K562 (cell line): ENCODE measurements around the gene DXO. TPM values are rescaled to one million over a fixed set of nuclear protein-coding genes. Genes with fewer than 3 reads are reported as not detected.
A peak's percentile ranks its signal among the peaks of the same experiment; 100 is the strongest.

Source experiments
- ARID1B ChIP-seq: fragments of 450-650 bp; IDR thresholded peaks from 2 replicates; pipeline ENCODE4 v1.6.1; 2016; ENCODE audit warnings: antibody characterized with exemption, mild to moderate bottlenecking, inconsistent platforms
- CBFA2T3 ChIP-seq: fragments of 450-650 bp; IDR thresholded peaks from 2 replicates; pipeline ENCODE4 v1.6.1; 2017
- CHD4 ChIP-seq: fragments of 200-600 bp; sonication (generic); IDR thresholded peaks from 3 replicates; pipeline ENCODE4 v1.6.1; 2012; ENCODE audit warnings: low read depth, mild to moderate bottlenecking, mixed read lengths, low read length, inconsistent platforms; ENCODE audit not compliant: insufficient read depth, insufficient replicate concordance, poor library complexity, severe bottlenecking
- CXXC5 ChIP-seq: fragments of 250-450 bp; sonication (Bioruptor Pico); IDR thresholded peaks from 2 replicates; pipeline ENCODE4 v1.8.0; 2022; ENCODE audit warnings: inconsistent platforms, mild to moderate bottlenecking, moderate library complexity
- DACH1 ChIP-seq: fragments of 450-650 bp; IDR thresholded peaks from 2 replicates; pipeline ENCODE4 v1.6.1; 2018; ENCODE audit not compliant: partially characterized antibody
- DNMT1 ChIP-seq: fragments of 450-650 bp; IDR thresholded peaks from 2 replicates; pipeline ENCODE4 v1.6.1; 2016; ENCODE audit warnings: antibody characterized with exemption, mild to moderate bottlenecking
- EGR1 ChIP-seq: fragments of 450-650 bp; conservative IDR thresholded peaks from 2 replicates; pipeline ENCODE4 v1.6.1; 2017; ENCODE audit warnings: mild to moderate bottlenecking
- ETV1 ChIP-seq: fragments of 450-650 bp; conservative IDR thresholded peaks from 2 replicates; pipeline ENCODE4 v1.6.1; 2016; ENCODE audit warnings: missing genetic modification characterization, control low read depth, low read depth, missing compliant biosample characterization
- HMGN3 ChIP-seq: IDR thresholded peaks from 2 replicates; pipeline ENCODE4 v1.6.1; 2011; ENCODE audit warnings: borderline replicate concordance, low read depth, mild to moderate bottlenecking, mixed read lengths, low read length; ENCODE audit not compliant: insufficient read length; ENCODE audit errors: extremely low read depth
- JUN ChIP-seq, 2 experiments: sonication (generic) in 1 of 2; formaldehyde crosslinking in 1 of 2; IDR thresholded peaks; 2 replicates each; pipeline versions ENCODE4 v1.6.1 to v1.8.0; 2012 to 2022; ENCODE audit warnings: borderline replicate concordance in 2 of 2, mild to moderate bottlenecking in 2 of 2, improper control_type of control experiment in 1 of 2, low read depth in 1 of 2, low read length in 1 of 2, missing genetic modification reagents in 1 of 2
- LARP7 ChIP-seq: fragments of 450-650 bp; IDR thresholded peaks from 2 replicates; pipeline ENCODE4 v1.6.1; 2016
- NRF1 ChIP-seq, 2 experiments: fragments of 450-650 bp; IDR thresholded peaks in 1 of 2; conservative IDR thresholded peaks in 1 of 2; 2 replicates each; pipeline ENCODE4 v1.6.1; 2014; ENCODE audit warnings: mild to moderate bottlenecking in 2 of 2
- PCBP1 ChIP-seq: fragments of 200-400 bp; formaldehyde crosslinking; IDR thresholded peaks from 2 replicates; pipeline ENCODE4 v1.6.1; 2018; ENCODE audit warnings: mild to moderate bottlenecking, low read depth, low read length; ENCODE audit not compliant: poor library complexity, severe bottlenecking
- POLR2A ChIP-seq: fragments of 450-650 bp; conservative IDR thresholded peaks from 2 replicates; pipeline ENCODE4 v1.6.1; 2016
- RBFOX2 ChIP-seq: fragments of 200-400 bp; formaldehyde crosslinking; IDR thresholded peaks from 2 replicates; pipeline ENCODE4 v1.6.1; 2017; ENCODE audit warnings: low read depth, mild to moderate bottlenecking, low read length, moderate library complexity
- ZKSCAN1 ChIP-seq: fragments of 150-350 bp; IDR thresholded peaks from 2 replicates; pipeline ENCODE4 v1.6.1; 2016; ENCODE audit warnings: low read depth, low read length
- ZNF133 ChIP-seq: fragments of 250-450 bp; sonication (Bioruptor Pico); IDR thresholded peaks from 2 replicates; pipeline ENCODE4 v1.4.0; 2020; ENCODE audit warnings: mild to moderate bottlenecking
- ZNF212 ChIP-seq: fragments of 450-650 bp; formaldehyde crosslinking; IDR thresholded peaks from 2 replicates; pipeline ENCODE4 v1.4.0; 2020; ENCODE audit warnings: mild to moderate bottlenecking
- ZNF316 ChIP-seq: fragments of 450-650 bp; IDR thresholded peaks from 2 replicates; pipeline ENCODE4 v1.6.1; 2016
- polyA plus RNA-seq, 8 experiments: library from polyadenylated mRNA; depleted of rRNA in 4 of 8; stranded (reverse) in 5 of 8; unstranded in 3 of 8; fragments of >200 nt; fragmentation: Nextera tagmentation in 2 of 8; fragmentation: Illumina TruSeq in 1 of 8; extraction: Ambion mirVana in 2 of 8; extraction: Trizol in 1 of 8; gene quantifications; 2 replicates each; pipeline versions ENCODE4 v1.2.1 to v1.2.3, GENCODE V29; 2011 to 2014; ENCODE audit warnings: inconsistent platforms in 1 of 8, missing spikeins in 1 of 8
- total RNA-seq, 7 experiments: library from RNA; depleted of rRNA in 6 of 7; stranded (reverse); fragments of >200 nt in 6 of 7; fragmentation: Illumina TruSeq in 2 of 7; extraction: Trizol in 2 of 7; gene quantifications; 2 replicates each; pipeline versions ENCODE4 v1.2.1 to v1.2.3, GENCODE V29; 2011 to 2021; ENCODE audit warnings: low replicate concordance in 1 of 7
- TF ChIP-seq, protein P1 (sequence below): sonication (generic); formaldehyde crosslinking; IDR thresholded peaks from 2 replicates; pipeline ENCODE4 v1.9.0; 2022; ENCODE audit warnings: mild to moderate bottlenecking, missing genetic modification reagents
- TF ChIP-seq, protein P2 (sequence below): fragments of 450-650 bp; formaldehyde crosslinking; conservative IDR thresholded peaks from 2 replicates; pipeline ENCODE4 v1.4.0; 2022; ENCODE audit warnings: mild to moderate bottlenecking, missing genetic modification characterization
- TF ChIP-seq, protein P3 (sequence below): IDR thresholded peaks from 3 replicates; pipeline ENCODE4 v1.6.1; 2011; ENCODE audit warnings: borderline replicate concordance, mild to moderate bottlenecking, moderate library complexity; ENCODE audit not compliant: insufficient read length; ENCODE audit errors: extremely low read depth
- TF ChIP-seq, protein P4 (sequence below): fragments of 450-650 bp; formaldehyde crosslinking; IDR thresholded peaks from 2 replicates; pipeline ENCODE4 v1.4.0; 2022; ENCODE audit warnings: mild to moderate bottlenecking, moderate library complexity

DXO gene
- total and polyA plus RNA-seq, 9 of the 15 experiments (the other 6 are each of a cell fraction or from before 2014, with no cell fraction given) = 6.4 to 35.1 (median 19.4) TPM

DNA sequence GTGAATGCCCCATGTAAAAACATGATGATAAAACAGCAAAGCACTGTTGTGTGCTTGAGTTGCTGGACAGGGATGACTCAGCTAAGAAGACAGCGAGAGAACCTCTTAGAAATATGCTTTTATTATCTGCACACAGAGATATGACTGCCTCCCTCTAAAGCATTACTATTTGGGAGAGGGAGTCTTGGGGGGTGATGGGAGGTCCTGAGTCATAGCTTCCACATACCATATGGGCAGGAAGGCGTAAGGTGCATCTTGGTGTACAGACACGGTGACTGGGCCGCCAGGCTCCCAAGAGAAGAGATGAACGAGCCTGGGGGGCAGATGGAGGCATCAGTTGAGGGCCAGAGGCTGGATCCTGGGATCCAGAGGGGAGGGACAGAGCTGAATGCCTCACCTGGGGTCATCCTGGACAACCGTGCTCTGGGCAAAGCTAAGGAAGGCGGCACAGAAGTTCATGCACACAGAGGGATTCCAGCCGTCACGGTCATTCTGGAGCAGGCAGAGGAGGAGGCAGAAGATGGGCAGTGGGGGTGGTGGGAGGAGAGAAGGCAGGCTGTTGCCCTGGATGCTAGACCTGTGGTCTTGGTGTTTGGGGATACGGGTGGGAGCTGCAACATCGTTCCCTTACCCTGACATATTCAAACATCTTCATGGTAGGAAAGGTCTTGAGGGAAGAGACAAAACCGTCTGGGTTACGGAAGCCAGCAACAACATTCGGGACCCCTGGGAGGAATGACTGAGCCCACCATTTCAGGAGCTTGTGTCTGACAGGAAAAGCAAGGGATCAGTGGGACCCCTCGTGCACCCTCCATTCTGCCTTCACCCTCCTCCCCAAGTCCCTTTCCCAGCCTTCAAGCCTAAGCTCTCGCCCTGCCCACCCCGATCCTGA, 2.0 kb downstream of the DXO start (continued):
- TF ChIP-seq ZKSCAN1 (no peak; the same call in 1 of the 2 replicates), ZNF133 (no peak), PCBP1 (no peak), DACH1 (no peak), CBFA2T3 (peak; percentile 74), ARID1B (peak; percentile 87), CXXC5 (CRISPR knock-in tag) (no peak), DNMT1 (no peak), ZNF316 (peak; percentile 96), POLR2A (peak; percentile 70), CHD4 (no peak), ETV1 (tag) (no peak), LARP7 (peak; percentile 75; the same call in 1 of the 2 replicates), NRF1 (conservative IDR thresholded peaks at IDR 0.05 in 1 of 2, IDR thresholded peaks at IDR 0.05 in 1 of 2) (peak; percentile 14 to 38; a peak in 1 of 4 replicates), HMGN3 (no peak), EGR1 (no peak), RBFOX2 (peak; percentile 23; the same call in 1 of the 2 replicates), ZNF212 (no peak), JUN (IDR thresholded peaks at IDR 0.05; ENCODE audit: borderline replicate concordance, low read depth, low read length) (peak; percentile 78), JUN (CRISPR knock-in tag; IDR thresholded peaks at IDR 0.05; ENCODE audit: borderline replicate concordance) (no peak; the same call in 1 of the 2 replicates)
- TF ChIP-seq, protein P1, sequence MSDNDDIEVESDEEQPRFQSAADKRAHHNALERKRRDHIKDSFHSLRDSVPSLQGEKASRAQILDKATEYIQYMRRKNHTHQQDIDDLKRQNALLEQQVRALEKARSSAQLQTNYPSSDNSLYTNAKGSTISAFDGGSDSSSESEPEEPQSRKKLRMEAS (CRISPR knock-in tag) = peak; percentile 5; the same call in 1 of the 2 replicates
- TF ChIP-seq, protein P2, sequence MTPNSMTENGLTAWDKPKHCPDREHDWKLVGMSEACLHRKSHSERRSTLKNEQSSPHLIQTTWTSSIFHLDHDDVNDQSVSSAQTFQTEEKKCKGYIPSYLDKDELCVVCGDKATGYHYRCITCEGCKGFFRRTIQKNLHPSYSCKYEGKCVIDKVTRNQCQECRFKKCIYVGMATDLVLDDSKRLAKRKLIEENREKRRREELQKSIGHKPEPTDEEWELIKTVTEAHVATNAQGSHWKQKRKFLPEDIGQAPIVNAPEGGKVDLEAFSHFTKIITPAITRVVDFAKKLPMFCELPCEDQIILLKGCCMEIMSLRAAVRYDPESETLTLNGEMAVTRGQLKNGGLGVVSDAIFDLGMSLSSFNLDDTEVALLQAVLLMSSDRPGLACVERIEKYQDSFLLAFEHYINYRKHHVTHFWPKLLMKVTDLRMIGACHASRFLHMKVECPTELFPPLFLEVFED (CRISPR knock-in tag) = no peak
- TF ChIP-seq, protein P3, sequence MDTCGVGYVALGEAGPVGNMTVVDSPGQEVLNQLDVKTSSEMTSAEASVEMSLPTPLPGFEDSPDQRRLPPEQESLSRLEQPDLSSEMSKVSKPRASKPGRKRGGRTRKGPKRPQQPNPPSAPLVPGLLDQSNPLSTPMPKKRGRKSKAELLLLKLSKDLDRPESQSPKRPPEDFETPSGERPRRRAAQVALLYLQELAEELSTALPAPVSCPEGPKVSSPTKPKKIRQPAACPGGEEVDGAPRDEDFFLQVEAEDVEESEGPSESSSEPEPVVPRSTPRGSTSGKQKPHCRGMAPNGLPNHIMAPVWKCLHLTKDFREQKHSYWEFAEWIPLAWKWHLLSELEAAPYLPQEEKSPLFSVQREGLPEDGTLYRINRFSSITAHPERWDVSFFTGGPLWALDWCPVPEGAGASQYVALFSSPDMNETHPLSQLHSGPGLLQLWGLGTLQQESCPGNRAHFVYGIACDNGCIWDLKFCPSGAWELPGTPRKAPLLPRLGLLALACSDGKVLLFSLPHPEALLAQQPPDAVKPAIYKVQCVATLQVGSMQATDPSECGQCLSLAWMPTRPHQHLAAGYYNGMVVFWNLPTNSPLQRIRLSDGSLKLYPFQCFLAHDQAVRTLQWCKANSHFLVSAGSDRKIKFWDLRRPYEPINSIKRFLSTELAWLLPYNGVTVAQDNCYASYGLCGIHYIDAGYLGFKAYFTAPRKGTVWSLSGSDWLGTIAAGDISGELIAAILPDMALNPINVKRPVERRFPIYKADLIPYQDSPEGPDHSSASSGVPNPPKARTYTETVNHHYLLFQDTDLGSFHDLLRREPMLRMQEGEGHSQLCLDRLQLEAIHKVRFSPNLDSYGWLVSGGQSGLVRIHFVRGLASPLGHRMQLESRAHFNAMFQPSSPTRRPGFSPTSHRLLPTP = no peak
- TF ChIP-seq, protein P4, sequence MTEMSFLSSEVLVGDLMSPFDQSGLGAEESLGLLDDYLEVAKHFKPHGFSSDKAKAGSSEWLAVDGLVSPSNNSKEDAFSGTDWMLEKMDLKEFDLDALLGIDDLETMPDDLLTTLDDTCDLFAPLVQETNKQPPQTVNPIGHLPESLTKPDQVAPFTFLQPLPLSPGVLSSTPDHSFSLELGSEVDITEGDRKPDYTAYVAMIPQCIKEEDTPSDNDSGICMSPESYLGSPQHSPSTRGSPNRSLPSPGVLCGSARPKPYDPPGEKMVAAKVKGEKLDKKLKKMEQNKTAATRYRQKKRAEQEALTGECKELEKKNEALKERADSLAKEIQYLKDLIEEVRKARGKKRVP (CRISPR knock-in tag) = 0 out of 2 replicates have a peak, but pooled peaks have one; percentile 29
